GM18511 (cell line): ENCODE measurements around the gene SP140L.
"Not testable (repeated sequence)": the region's sequence is repeated elsewhere in the genome, so short reads cannot be mapped to it uniquely, and the experiment has no call there.

Source experiments
- ATAC-seq: cut with Tn5 transposase; IDR thresholded peaks from one replicate; pipeline ENCODE4 v1.9.1; 2021; ENCODE audit warnings: mild to moderate bottlenecking, moderate library complexity; ENCODE audit not compliant: unreplicated experiment

Gene SP140L

DNA sequence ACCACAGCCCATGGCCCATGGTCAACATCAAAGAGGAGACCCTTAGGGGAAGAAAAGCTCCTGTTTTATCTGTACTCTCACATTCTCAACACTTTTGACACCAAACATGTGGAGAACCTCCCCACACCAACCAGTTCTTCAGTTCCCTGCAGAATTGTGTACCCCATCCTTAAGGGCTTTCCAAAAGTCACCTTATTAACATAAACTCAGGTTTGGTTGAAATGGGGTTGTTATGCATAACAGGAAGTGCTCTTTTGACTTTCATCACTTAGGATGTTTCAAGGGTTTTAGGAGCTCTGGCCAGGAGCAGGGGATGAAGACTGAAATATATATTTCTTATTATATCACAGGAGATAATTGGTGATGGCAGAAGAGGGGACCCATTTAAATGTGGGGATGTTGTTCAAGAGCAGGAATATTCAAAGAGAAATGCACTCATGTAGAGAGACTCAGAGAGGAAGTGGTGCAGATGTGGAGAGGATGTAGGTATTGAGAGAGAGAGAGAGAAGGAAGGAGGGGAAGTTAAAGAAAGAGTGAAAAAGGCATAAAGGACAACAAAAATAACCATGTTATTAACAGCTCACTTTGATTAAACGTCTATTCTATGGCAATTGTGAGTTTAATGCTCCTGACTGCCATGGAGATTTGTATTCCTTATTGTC is 35.2 kb downstream of the SP140L start:
- ATAC-seq: no peak

DNA sequence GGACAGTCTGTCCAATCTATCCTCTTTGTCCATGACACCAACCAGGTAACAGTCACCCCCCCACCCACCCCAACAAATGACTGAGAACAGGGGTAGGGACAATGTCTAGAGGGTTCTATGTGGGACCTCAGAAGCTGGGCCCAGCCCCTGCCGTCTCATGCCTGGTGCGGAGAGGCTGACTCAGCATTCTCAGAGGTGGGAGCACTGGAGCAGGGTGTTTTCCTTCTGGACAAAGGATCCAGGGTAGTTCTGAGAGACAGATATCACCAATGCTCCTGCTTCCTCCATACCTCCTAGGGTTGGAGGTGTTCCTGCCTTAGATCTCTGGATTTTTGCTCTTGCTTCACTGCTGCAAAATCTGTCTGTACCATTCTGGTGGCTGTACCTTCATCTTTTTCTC is 55.1 kb downstream of the SP140L start:
- ATAC-seq: no peak

DNA sequence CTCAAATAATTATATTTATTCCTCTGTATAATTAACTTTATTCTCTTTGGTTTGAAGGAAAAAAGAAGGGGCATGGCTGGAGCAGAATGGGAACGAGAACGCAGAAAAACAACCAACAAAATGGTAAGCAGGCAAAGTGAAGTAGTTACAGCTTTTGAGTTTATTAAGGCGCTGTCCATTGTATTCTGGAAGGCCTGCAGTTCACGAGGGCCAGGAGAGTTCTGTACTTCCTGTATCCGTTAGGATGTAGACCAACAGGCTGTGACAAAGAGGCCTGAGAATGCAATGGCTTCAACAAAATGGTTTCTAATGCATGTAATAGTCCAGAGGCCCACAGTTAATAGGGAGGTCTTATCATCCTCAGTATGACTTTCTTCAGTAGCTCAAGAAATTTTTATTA is 56.5 kb downstream of the SP140L start:
- no peak for ATAC-seq

DNA sequence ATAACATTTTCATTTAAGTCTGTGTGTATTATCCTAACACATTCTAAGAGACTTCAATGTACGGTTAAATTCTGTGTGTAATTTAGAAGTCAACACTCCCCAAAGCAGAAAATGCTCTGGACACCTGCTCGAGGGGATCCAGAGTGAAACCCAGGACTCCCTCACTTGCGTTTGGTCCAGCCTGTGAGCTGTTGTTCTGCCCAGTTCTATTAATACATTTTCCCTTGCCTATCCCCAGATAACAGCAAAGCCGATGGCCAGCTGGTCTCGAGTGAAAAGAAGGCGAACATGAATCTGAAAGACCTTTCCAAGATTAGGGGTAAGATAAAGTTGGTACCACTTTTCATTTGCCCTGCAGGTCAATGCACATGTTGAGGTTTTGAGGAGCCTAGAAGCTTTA is 58.0 kb downstream of the SP140L start:
- ATAC-seq: no peak

DNA sequence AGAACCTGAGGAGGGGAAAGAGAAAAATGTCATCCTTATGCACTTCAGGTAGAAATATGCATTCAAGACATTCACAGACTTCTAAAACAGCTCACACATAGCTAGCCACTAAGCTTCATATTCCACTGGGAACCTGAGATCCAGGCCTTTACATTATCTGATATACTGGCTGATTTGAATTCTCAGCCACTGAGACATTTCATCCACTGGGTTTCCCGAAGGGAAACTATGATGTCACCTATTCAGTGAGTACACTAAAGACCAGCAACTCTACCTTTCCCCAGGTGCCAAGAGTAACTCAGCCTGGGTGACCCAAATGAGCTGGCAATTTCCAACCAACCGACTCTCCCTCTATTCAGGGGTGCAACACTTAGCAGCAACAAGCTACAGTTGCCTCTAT is 67.3 kb downstream of the SP140L start:
- no peak for ATAC-seq

DNA sequence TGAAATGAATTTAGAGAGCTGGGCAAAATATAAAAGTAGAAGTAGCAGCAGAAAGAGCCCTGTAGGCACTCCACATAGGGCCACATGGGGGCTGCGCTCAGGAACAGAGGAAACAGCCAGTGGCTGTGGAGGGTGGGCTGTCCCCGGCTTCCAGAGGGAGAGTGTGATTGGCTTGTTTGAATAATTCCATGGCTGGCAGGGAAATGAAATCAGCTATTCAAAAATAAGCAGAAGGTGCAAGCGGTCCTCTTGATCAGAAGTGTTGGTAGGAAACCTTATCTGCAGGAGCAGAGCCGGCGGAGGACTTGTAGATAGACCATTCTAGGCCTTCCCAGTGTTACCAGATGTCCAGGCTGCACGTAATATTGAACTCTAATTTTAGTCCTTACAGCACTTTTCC is 71.7 kb downstream of the SP140L start:
- ATAC-seq: not testable (repeated sequence)

DNA sequence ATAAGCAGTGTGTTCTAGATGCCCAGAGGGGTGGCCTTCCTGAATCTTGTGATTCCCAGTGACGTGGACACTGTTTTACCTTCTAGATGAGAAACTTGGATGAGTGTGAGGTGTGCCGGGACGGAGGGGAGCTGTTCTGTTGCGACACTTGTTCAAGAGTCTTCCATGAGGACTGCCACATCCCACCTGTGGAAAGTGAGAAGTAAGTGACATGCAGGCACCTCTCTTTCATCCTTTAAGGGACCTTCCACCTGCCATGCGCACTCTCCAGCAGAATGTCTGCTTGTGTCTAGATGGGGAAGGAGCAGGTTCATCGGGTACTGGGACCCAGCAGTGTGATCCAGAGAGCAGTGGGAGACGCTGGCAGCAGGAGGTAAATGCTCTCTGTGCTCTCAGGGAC is 73.0 kb downstream of the SP140L start:
- ATAC-seq: no peak

DNA sequence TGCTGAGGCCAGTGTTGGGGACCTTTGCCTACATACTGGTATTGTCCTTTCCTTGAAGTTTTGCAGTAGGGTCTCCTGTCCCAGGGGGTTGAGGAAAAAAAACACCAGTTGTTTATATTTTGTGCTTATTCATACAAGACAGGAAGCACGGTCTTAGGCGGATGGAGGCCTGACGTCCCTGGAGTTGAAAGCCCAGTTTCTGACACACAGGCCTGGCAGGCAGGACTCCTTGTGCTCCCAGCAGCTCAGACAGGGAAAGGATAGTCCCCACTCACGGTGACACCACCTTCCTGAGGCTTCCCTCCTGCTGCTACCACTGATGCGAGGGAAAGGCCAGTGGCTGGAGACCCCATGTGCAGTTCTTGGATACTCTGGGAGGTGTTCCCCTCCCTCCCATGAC is 73.5 kb downstream of the SP140L start:
- ATAC-seq: no peak

DNA sequence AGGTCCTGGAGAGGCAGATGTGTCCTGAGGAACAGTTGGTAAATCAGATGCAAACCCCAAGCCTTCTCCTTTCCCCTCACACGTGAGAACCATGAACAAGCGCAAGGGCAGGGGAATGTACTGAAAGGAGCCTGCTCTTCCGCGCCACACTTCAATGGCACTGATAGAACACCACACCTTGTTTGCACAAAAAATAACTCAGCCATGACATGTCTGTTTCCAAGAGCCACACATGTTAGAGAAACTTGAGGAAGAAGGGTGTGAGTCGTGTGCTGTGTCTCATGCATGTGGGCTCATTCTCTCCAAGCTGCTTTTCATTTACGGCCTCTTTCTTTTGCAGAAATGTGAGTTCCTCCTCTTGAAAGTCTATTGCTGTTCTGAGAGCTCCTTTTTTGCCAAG is 74.0 kb downstream of the SP140L start:
- ATAC-seq: not testable (repeated sequence)

DNA sequence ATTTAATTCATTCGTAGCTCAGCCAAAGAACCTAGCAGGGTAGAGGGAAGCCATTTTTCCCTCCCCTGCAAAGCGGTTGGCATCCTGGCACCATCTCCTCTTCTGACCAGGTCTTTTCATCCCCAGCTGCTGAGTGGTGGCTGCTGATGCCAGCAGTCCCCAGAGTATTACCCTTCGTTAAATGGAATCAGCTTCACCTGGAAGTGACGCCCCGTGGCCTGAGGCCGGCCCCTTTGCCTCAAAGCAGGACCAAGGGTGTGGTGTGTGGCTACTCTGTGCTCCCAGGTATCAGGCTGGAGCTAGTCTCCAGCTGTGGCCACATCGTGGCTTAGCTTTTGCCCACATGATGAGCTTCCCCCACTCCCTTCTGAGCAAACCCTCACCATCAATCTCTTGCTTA is 76.8 kb downstream of the SP140L start:
- no peak for ATAC-seq

DNA sequence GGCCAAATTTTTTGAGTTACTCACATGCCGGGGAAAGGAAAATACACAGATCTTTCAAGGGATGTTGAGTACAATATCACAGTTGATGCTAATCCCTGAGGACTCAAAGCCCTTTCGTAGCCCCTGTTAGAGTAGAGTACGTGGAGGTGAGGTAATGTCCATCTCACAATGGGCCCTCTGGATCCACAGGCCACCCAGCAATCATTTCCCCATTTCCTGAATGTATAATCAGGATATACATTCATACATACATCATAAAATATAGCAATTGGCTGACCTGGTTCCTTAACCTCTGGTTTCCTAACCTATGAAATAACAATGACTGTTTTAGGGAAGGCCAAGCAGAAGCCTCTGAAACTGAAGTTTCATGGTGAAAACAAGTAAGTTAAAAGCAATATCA is 78.8 kb downstream of the SP140L start:
- no peak for ATAC-seq

DNA sequence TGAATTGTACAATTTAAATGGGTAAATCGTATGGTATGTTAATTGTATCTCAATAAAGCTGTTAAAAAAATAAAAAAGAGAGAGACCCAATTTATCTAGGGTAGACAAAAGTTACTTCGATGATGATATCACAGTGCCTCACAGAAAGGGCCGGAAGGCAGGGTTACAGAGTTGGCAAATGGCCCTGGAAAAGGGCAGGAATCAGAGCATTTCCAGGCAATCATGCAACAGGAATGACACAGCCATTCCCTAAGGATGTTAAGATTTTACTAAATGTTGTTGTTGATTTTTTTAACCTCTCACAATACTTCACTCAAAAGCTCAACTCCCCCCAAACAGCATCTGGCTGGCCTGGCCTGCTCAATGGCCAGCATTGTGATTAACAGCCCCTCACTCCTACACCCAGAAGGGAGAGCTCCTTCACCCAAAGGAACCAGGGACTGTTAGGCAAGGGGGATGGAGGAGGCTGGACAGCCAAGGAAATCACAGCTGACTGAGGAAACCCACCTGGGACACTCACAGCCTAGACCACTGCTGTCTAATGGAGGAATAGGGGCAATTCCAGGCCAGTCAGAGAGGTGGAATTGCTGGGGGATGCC is 81.3 kb downstream of the SP140L start:
- ATAC-seq: no peak

DNA sequence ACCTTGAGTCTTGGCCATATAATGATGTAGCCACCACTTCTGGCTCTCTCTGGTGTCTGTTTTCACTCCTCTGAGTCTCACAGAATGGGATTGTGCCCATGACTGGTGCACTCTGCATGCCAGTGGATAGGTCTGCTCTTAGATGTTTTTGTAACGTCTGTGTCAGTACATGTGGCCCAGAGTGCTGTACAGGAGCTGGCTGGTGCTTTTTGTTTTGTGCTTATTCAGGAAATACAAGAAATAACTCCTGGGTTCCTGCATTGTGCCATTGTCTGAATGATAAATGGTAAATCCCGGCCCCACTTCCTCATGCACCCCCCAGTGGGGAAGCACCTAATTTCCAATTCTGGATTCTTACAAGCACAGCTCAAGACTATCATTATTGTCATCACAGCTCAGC is 82.3 kb downstream of the SP140L start:
- not testable (repeated sequence) for ATAC-seq

DNA sequence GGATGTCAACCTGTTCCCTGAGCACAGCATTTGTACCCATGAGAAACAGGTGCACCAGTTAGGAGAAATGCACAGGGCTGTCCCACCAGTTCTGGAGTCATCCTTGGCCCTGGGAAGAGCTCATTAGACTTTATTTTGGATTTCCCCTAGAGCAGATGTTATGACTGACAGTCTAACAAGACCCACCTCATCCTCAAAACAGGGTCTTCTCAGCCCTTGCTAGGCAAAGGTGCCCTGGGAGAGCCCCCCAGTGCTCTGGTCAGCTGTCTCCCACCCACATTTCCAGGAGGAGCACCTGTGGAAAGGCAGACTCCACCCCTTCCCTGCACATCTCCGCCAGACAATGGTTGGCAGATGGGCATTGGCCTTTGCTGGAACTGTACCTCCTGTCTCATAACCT is 83.3 kb downstream of the SP140L start:
- ATAC-seq: no peak

DNA sequence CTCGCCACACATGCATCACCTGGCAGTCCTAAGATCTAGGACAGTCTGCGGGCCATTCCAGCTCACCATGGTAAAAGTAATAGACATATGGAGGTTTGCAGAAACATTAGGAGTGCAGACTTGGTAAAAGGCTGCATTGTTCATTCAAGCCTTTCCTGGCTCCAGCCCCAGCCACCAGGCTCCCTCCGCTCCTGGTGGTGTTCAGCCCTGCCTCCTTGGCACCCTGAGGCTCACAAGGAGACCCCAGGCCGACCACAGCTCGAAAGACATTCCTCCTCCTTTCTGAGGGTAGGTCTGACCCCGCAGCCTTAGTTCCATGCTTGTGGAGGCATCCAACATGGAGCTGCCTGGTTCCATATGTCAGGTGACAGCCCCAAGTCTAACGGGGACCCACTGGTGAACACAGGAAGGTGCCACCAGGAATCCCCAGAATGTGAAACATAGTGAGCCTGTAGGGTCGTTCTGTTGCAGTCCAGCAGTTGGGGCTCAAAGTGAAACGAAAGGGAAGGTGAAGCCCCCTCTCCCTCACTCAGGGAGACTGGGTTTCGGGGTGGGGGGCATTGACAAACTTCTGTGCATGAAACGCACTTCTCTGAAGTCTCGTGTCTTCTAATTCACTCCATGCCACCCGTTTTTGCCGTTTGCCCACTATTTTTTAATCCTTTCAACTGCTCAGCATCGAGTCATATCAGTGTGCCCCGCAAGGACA is 84.0 kb downstream of the SP140L start:
- ATAC-seq: no peak

DNA sequence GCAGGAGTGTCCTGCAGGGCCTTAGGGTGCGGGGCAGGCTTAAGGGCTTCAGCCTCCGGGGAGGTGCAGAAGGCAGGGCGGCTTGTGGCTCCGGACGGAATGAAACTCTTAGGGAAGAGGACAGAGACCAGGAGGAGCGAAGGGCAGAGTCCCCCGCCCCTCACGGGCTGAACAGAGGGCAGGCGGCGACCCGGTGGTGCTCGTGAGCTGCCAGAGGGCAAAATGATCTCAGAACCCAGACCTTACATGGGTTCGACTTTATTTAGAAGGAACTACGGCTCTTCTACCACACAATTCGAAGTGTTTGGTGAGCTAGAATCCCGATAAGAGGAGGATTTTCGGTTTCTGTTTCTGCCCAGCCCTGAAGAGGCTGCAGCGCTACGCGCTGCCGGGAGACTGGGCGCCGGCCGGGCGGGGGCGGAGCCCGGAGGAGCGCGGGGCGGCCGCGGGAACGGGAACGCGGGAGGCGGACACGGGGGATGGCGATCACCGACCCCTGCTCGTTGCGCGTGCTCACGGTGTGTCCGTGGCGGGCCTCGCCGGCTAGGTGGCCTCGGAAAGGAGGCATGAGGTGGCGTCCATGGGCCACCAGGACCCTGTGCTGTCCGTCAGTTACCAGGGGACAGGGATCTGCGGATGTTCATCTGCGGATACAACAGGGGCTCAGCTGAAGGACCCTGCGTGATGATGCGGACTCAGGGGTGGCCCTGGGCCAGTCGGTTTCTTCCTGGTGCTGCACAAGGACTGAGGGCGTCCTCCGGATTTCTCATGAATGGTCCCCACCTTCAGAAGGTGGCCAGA is 84.8 kb downstream of the SP140L start:
- ATAC-seq: peak; percentile 64

DNA sequence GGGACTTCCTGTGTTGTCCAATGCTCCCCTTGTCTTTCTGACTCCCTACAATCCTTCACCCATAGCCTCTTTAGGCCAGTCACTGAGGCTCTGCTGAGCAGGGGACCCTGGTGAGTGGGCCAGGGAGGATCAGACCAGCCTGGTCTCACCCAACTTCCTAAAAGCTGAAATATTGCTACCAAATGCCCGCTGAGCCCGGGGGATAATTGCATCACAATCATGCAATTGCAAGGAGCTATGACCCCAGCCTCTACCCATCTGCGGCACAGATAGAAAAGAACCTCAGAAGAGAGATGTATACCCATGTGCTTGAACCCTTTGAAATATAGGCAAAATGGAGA is 85.3 kb downstream of the SP140L start:
- no peak for ATAC-seq

DNA sequence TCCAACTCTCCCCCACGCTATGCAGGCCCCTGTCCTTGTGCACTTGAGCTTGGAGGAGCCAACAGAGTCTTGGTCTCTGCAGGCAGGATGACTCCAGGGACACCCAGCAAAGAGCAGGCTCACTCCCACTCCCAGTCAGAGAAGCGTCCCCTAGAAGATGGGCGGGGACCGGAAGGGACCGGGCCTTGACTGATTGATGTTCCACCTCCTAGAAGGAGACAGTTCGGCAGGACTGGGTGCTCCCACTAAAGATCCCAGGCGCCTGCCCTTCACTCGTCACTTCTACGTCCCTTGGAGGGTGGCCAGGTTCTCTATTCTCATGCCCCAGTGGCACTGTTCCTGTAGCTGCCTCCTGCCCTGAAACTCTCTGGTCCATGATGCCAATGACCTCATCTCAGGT is 85.9 kb downstream of the SP140L start:
- no peak for ATAC-seq

DNA sequence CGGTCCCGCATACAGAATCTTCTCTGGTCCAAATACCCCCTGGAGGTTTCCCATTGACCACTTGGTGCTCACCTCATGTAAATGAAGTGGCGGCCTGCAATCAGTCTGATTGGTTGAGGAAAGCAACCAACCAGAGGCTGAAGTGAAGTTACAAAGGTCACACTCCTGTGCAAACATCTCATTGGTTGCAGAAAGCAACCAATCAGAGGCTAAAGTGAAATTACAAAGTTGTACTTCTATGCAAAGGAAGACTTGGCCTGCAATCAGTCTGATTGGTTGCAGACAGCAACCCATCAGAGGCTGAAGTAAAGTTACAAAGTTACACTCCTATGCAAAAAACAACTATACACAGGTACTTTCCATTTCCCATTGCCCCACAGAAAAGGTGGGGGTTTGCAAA is 86.5 kb downstream of the SP140L start:
- no peak for ATAC-seq

DNA sequence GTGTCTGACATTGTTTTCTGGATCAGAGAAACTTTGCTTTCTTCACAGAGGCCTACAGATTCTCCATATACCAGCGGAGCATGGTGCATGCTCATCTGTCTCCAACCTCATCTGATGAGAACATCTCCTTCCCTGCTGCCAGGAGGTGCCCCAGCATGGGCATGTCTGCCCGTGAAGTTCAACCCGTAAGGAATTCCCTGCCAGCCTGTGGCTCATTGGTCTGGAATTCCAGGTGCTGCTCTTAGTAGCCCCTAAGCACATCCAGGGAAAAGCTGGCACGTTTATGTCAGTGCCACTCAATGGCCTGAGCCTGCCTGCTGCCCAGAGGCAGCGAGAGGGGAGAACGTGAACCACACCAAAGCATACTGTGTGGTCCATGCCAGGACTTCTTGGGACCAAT is 87.3 kb downstream of the SP140L start:
- ATAC-seq: no peak

DNA sequence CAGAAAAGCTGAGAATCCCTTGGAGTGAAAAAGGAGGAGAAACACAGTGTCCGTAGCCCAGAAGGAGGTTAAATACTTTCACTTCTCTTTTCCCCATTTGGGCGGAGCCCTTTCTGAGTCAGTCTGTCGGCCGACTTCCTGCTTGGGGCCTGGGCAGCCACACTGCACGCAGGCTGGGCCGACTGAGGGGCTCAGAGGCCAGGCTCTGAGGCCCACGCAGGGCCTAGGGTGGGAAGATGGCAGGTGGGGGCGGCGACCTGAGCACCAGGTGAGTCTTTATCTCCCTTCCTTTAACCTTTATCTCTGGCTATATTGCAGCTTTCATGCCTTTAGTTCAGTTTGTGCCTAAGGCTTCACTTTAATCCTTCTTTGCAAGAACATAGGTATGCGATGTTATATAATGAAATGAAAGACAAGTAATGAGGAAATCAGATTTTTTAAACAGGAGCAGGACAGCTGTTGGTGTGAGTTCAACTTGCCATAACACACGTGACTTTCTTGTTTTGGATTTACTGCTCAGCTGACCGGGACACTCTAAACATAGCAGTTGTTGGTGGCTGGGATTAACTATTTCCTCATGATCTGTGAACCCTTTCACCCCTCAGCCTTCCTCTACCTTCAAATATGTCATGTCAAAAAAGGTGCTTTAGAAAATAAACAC is 89.2 kb downstream of the SP140L start, which contains the start of gene SP100:
SP100 (plus strand) TSS at position 141 of the 661 bp plus-strand sequence; CDS start at position 237, 96 bp downstream.
- ATAC-seq: peak; percentile 75
